ENCODE measurements around the gene VWA2. TPM values are rescaled to one million over a fixed set of nuclear protein-coding genes. Genes with fewer than 3 reads are reported as not detected.

Gene VWA2
- total and polyA plus RNA-seq, 2 of the 4 experiments (the other 2 are of a cell fraction), result not detected

- H3K9ac ChIP-seq (ENCODE audit: low read depth, low read length), result no peak overlapping the region
- TF ChIP-seq BHLHE40 (IDR thresholded peaks at IDR 0.05; ENCODE audit: low read depth, low read length) (no peak), ELK1 (IDR thresholded peaks at IDR 0.05; ENCODE audit: borderline replicate concordance, low read depth, low read length) (no peak), MAFK (IDR thresholded peaks at IDR 0.05; ENCODE audit: low read depth, low read length) (no peak), CHD1 (IDR thresholded peaks at IDR 0.05; ENCODE audit: low read depth, low read length) (no peak), MXI1 (IDR thresholded peaks at IDR 0.05; ENCODE audit: borderline replicate concordance, low read depth, low read length) (no peak), RFX5 (IDR thresholded peaks at IDR 0.05; ENCODE audit: low read depth, low read length) (no peak), CEBPB (IDR thresholded peaks at IDR 0.05; ENCODE audit: low read depth, low read length) (no peak), RCOR1 (IDR thresholded peaks at IDR 0.05; ENCODE audit: insufficient replicate concordance, low read length) (no peak), RAD21 (IDR thresholded peaks at IDR 0.05; ENCODE audit: low read length) (no peak), FOS (IDR thresholded peaks at IDR 0.05; ENCODE audit: low read depth, low read length) (no peak), MAZ (IDR thresholded peaks at IDR 0.05; ENCODE audit: borderline replicate concordance, low read depth, low read length) (no peak), NFE2L2 (IDR thresholded peaks at IDR 0.05; ENCODE audit: low read depth, low read length) (no peak), POLR2A (IDR thresholded peaks at IDR 0.05; ENCODE audit: low read depth, low read length) (no peak), SMC3 (IDR thresholded peaks at IDR 0.05; ENCODE audit: low read depth, low read length) (no peak), USF2 (IDR thresholded peaks at IDR 0.05; ENCODE audit: low read depth, low read length) (no peak), CTCF (conservative IDR thresholded peaks at IDR 0.05; ENCODE audit: low read depth, low read length) (no peak)
- H3K23ac ChIP-seq (ENCODE audit: low read depth, low read length), result no peak overlapping the region
- H3K18ac ChIP-seq (ENCODE audit: low read depth, low read length), result no peak overlapping the region
- dilution Hi-C loops (cut with HindIII; ENCODE audit: low sequenced_read_pairs, unreplicated experiment), result no loop called here
- no TSS peak for BruUV-seq (replicated peaks)
- CTCF ChIA-PET, result interaction anchor here (1.0 kb wide), 1 partner anchor 9 kb away, joined by 3 read pairs; no protein-coding TSS in a partner anchor
- H3K9me1 ChIP-seq (ENCODE audit: insufficient read depth, low read length), result no peaks in the 10 kb centered on the region
- no peak overlapping the region for H3K4me3 ChIP-seq (ENCODE audit: insufficient read depth, low read depth, low read length)
- no peak for ATAC-seq (ENCODE audit: low read depth)
- no peak overlapping the region for H3K14ac ChIP-seq (replicated peaks; ENCODE audit: low read depth, low read length)
- H2AK5ac ChIP-seq (ENCODE audit: low read depth, low read length), result no peak overlapping the region
- no peak overlapping the region for H2AFZ ChIP-seq (replicated peaks; ENCODE audit: low read length, poor library complexity)
- POLR2A ChIA-PET (ENCODE audit: unreplicated experiment), result no interaction called here
- no peak for DNase-seq
- H2AK9ac ChIP-seq (replicated peaks; ENCODE audit: low read depth, low read length, poor library complexity), result no peak overlapping the region
- no peaks in the 10 kb centered on the region for H4K20me1 ChIP-seq (ENCODE audit: insufficient read depth, low read length)
- in situ Hi-C loops (cut with MboI; ENCODE audit: low sequenced_read_pairs), result no loop called here
- peaks cover 9% of the 10 kb centered on the region for H3K27me3 ChIP-seq (ENCODE audit: control insufficient read depth, insufficient read depth, low read length)
- H3K9me3 ChIP-seq (ENCODE audit: control insufficient read depth, insufficient read depth, low read length), result no peaks in the 10 kb centered on the region
- H3K4me1 ChIP-seq (ENCODE audit: control insufficient read depth, insufficient read depth, low read length), result no peaks in the 10 kb centered on the region
- H3K36me3 ChIP-seq (ENCODE audit: control insufficient read depth, insufficient read depth, low read length), result no peaks in the 10 kb centered on the region
- no peak overlapping the region for H4K8ac ChIP-seq (ENCODE audit: low read depth in 2 of 2, low read length in 2 of 2)
- intact Hi-C loops (cut with micrococcal nuclease), result no loop called here
- no peak overlapping the region for H4K5ac ChIP-seq (ENCODE audit: low read depth, low read length)
- no peak overlapping the region for H3K4me2 ChIP-seq (ENCODE audit: low read depth, low read length)
- H2BK5ac ChIP-seq (ENCODE audit: low read depth, low read length, poor library complexity, severe bottlenecking), result no peak overlapping the region
- H2BK120ac ChIP-seq (ENCODE audit: low read depth, low read length), result no peak overlapping the region
- H2BK15ac ChIP-seq (ENCODE audit: low read depth, low read length), result no peak overlapping the region
- no CpG with 5 or more reads among the region's 2 CpGs for WGBS, 2 experiments (ENCODE audit: extremely low coverage in 2 of 2, insufficient read length in 1 of 2)
- no peak overlapping the region for H3K56ac ChIP-seq (ENCODE audit: extremely low read depth, insufficient read depth, low read length)
- no peak overlapping the region for H3K4ac ChIP-seq (ENCODE audit: low read depth, low read length)
- no peak overlapping the region for H3K27ac ChIP-seq (ENCODE audit: insufficient read depth, low read length)
- H4K91ac ChIP-seq (ENCODE audit: insufficient read depth, low read depth, low read length), result no peak overlapping the region
- no peak overlapping the region for H2BK20ac ChIP-seq (ENCODE audit: low read depth, low read length)
- no peaks in the 10 kb centered on the region for H3K79me1 ChIP-seq (ENCODE audit: low read depth in 1 of 2, low read length in 2 of 2)
These were observed 30.7 kb upstream of the VWA2 start for GRCh38 chr10:114208351-114208750.
